Coronary artery (tissue), 2 donors: ENCODE measurements around the gene ELF4.
A peak's percentile ranks its signal among the peaks of the same experiment; 100 is the strongest.
"Not testable (repeated sequence)": the region's sequence is repeated elsewhere in the genome, so short reads cannot be mapped to it uniquely, and the experiment has no call there.

Experiments used
- DNase-seq: peaks from one replicate; pipeline ENCODE4 v3.0.0-alpha.2; 2017; ENCODE audit warnings: low spot score
- H3K27ac ChIP-seq, 2 donors: fragments of 200-600 bp; sonication (generic); one replicate each; pipeline ENCODE4 v1.5.1; 2016 to 2019
- H3K4me3 ChIP-seq: fragments of 200-600 bp; sonication (generic); 2 replicates; pipeline ENCODE4 v1.5.1; 2016; ENCODE audit warnings: mild to moderate bottlenecking, moderate library complexity
- CTCF ChIP-seq: fragments of 200-600 bp; sonication (generic); IDR thresholded peaks from one replicate; pipeline ENCODE4 v1.5.1; 2019; ENCODE audit warnings: antibody characterized with exemption

The ELF4 gene

DNA sequence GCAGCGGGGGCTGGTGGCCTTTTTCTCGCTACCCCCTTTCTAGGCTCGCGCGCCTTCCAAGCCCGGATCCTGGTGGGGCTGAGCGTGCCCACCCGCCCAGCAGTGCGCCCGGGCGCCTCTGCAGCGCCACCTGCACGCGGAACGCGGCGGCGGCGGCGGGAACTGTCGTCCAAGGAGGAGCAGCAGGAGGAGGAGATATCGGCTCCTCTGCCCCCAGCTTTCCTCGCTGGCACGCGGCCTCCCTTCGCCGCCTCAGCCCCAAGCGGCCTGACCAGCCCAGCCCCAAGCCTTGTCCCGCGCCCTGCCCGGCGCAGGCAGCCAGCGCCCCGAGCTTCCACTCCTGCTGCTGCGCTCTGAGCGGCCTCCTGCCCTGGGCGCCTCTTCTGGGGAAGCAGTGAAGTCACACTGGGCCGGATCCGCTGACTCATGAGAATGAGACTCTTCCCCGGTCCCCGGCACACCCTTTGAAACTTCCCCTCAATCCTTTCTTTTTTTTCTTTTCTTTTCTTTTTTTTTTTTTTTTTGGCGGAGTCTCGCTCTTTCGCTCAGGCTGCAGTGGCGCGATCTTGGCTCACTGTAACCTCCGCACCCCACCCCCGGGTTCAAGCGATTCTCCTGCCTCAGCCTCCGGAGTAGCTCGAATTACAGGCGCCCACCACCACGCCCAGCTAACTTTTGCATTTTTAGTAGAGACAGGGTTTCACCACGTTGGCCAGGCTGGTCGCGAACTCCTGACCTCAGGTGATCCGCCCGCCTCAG lies 10.6 kb upstream of the ELF4 start:
- peak; percentile 49 for TF ChIP-seq CTCF
- peak overlapping the region; percentile 68 for H3K4me3 ChIP-seq
- DNase-seq, result no peak
- H3K27ac ChIP-seq, result peak overlapping the region; percentile 28 to 87

DNA sequence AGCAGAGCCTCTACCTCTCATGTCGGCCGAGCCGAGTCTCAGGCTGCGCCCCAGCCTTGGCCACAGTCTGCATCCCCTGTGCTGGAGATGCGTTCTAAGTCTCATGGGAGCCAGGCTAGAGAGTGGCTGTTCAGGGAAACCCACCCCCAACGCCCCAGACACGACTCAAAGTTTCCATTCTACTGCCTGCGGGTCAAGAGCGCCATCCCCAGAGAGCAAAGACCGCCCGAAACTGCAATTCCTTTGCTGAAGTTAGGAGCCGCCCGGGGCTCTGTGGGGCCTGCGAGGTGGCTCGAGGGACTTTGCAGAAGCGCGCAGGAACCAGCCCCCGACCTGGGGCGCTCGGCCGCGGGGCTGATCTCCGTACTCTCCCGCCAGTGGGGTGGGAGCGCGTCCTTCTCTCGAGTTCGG lies 10.0 kb upstream of the ELF4 start:
- DNase-seq, result no peak
- Histone ChIP-seq H3K27ac (peak overlapping the region; percentile 28 to 87), H3K4me3 (peak overlapping the region; percentile 68)
- no peak for TF ChIP-seq CTCF

- DNase-seq, result no peak
Measured at GRCh38 chrX:130119312-130119898, 9.1 kb upstream of the ELF4 start.

GRCh38 chrX:130118441-130119311 lies 8.4 kb upstream of the ELF4 start:
- peak overlapping the region in 1 of 2 donors; percentile 87 for H3K27ac ChIP-seq
- no peak for DNase-seq
- peak overlapping the region; percentile 30 for H3K4me3 ChIP-seq
- TF ChIP-seq CTCF, result no peak

More at GRCh38 chrX:130119312-130119898, 9.1 kb upstream of the ELF4 start:
- TF ChIP-seq CTCF, result no peak
- Histone ChIP-seq H3K4me3 (peak overlapping the region; percentile 30), H3K27ac (peak overlapping the region in 1 of 2 donors; percentile 87)

DNA sequence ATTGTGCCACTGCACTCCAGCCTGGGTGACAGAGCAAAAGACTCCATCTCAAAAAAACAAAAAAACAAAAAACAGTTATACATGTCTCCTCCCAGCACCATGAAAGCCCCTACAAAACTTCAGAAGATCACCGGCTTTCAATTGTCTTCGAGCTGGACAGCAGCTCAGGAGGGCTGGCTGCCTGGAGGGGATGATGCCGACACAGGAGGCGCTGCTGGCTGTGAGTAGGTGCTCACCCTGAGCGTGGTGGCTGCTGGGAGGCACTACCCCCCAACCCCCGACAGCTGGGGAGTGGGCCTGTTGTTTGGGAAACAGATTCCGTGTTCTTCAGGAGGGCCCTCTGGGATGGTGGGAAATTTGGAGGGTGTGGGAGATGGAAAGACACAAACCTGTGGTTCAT lies 6.9 kb upstream of the ELF4 start:
- H3K27ac ChIP-seq, result no peak overlapping the region
- H3K4me3 ChIP-seq, result no peak overlapping the region
- no peak for TF ChIP-seq CTCF
- DNase-seq, result no peak

DNA sequence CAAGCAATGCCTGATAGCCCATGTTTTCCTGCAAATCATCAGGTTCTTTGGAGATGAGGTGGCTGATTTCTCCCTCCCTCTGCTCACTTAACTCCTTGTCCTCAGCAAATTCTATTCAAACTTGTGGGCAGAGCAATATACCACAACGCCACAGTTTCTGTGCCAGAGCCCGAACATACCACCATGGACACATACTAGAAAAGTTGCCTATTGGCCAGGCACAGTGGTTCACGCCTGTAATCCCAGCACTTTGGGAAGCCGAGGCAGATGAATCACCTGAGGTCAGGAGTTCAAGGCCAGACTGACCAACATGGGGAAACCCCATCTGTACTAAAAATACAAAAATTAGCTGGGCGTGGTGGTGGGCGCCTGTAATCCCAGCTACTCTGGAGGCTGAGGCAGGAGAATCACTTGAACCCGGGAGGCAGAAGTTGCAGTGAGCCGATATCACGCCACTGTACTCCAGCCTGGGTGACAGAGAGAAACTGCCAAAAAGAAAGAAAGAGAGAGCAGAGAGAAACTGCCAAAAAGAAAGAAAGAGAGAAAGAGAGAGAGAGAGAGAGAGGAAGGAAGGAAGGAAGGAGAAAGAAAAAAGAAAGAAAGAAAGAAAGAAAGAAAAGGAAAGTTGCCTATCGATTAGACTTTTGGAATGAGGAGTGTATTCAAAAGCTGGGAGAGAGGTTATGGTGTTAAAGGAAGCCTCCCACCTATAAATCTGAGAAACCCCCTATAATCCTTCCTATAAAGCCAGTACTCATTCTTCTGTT lies 5.0 kb upstream of the ELF4 start:
- H3K27ac ChIP-seq, DNase-seq, H3K4me3 ChIP-seq: not testable (repeated sequence)
